Measurements from ENCODE around the gene LPP. TPM values are rescaled to one million over a fixed set of nuclear protein-coding genes. Genes with fewer than 3 reads are reported as not detected.
A peak's percentile ranks its signal among the peaks of the same experiment; 100 is the strongest.
"Not testable (repeated sequence)": the region's sequence is repeated elsewhere in the genome, so short reads cannot be mapped to it uniquely, and the experiment has no call there.

The LPP gene
- total RNA-seq, 1 donor = 92.1 TPM

- no peak for TF ChIP-seq CTCF (IDR thresholded peaks at IDR 0.05; ENCODE audit: insufficient read depth, low read length)
- DNase-seq (ENCODE audit: low read depth) = no peak
Observed at GRCh38 chr3:188125076-188125475, 28.9 kb upstream of the LPP start.

GRCh38 chr3:188126276-188126675 lies 27.7 kb upstream of the LPP start:
- peak; percentile 86 for DNase-seq (ENCODE audit: low read depth)
- no peak for TF ChIP-seq CTCF (IDR thresholded peaks at IDR 0.05; ENCODE audit: insufficient read depth, low read length)
- no peak overlapping the region for H3K4me3 ChIP-seq (ENCODE audit: low read depth, low read length)

More at GRCh38 chr3:188125076-188125475, 28.9 kb upstream of the LPP start:
- H3K4me3 ChIP-seq (ENCODE audit: low read depth, low read length) = no peak overlapping the region

GRCh38 chr3:188126934-188127333 lies 27.0 kb upstream of the LPP start:
- TF ChIP-seq CTCF (IDR thresholded peaks at IDR 0.05; ENCODE audit: insufficient read depth, low read length) = no peak
- no peak overlapping the region for H3K4me3 ChIP-seq (ENCODE audit: low read depth, low read length)
- DNase-seq (ENCODE audit: low read depth) = no peak

GRCh38 chr3:188128905-188129304 lies 25.1 kb upstream of the LPP start:
- no peak overlapping the region for H3K4me3 ChIP-seq (ENCODE audit: low read depth, low read length)
- TF ChIP-seq CTCF (IDR thresholded peaks at IDR 0.05; ENCODE audit: insufficient read depth, low read length) = no peak
- DNase-seq (ENCODE audit: low read depth) = no peak

- not testable (repeated sequence) for H3K4me3 ChIP-seq (ENCODE audit: low read depth, low read length); DNase-seq (ENCODE audit: low read depth)
Observed at GRCh38 chr3:188131023-188131422, 22.9 kb upstream of the LPP start.

GRCh38 chr3:188133219-188133618 lies 20.7 kb upstream of the LPP start:
- no peak overlapping the region for H3K4me3 ChIP-seq (ENCODE audit: low read depth, low read length)
- DNase-seq (ENCODE audit: low read depth) = peak; percentile 77
- TF ChIP-seq CTCF (IDR thresholded peaks at IDR 0.05; ENCODE audit: insufficient read depth, low read length) = no peak

- DNase-seq (ENCODE audit: low read depth) = peak; percentile 56
- no peak overlapping the region for H3K4me3 ChIP-seq (ENCODE audit: low read depth, low read length)
- no peak for TF ChIP-seq CTCF (IDR thresholded peaks at IDR 0.05; ENCODE audit: insufficient read depth, low read length)
Observed at GRCh38 chr3:188133646-188134045, 20.3 kb upstream of the LPP start.

Data from fibroblast of the aortic adventitia (primary cell).